Kidney epithelial cell (primary cell): ENCODE data around the gene MBP. TPM values are rescaled to one million over a fixed set of nuclear protein-coding genes. Genes with fewer than 3 reads are reported as not detected.

Experiments
- DNase-seq: peaks from one replicate; pipeline ENCODE4 v3.0.0-alpha.2; 2010; ENCODE audit warnings: low read depth
- H3K27me3 ChIP-seq: 2 replicates; pipeline ENCODE4 v1.6.0; 2011; ENCODE audit warnings: low read length; ENCODE audit not compliant: control insufficient read depth, insufficient read depth
- H3K36me3 ChIP-seq: 2 replicates; pipeline ENCODE4 v1.5.1; 2011; ENCODE audit warnings: low read length; ENCODE audit not compliant: control insufficient read depth, insufficient read depth
- H3K4me3 ChIP-seq: 2 replicates; pipeline ENCODE4 v1.5.1; 2011; ENCODE audit warnings: low read depth, mild to moderate bottlenecking, control low read depth, low read length
- total RNA-seq: library from RNA; depleted of rRNA; stranded (reverse); fragments of >200 nt; gene quantifications from 2 replicates; pipeline ENCODE4 v1.2.3, GENCODE V29; 2015
- TF ChIP-seq, protein P1 (sequence below): IDR thresholded peaks from 2 replicates; pipeline ENCODE4 v1.5.1; 2011; ENCODE audit warnings: mild to moderate bottlenecking, moderate library complexity, low read length, control low read depth, inconsistent platforms; ENCODE audit not compliant: insufficient read depth, poor library complexity, severe bottlenecking

MBP gene
- total RNA-seq, 1 donor from 2014 or later: 29.1 TPM

DNA sequence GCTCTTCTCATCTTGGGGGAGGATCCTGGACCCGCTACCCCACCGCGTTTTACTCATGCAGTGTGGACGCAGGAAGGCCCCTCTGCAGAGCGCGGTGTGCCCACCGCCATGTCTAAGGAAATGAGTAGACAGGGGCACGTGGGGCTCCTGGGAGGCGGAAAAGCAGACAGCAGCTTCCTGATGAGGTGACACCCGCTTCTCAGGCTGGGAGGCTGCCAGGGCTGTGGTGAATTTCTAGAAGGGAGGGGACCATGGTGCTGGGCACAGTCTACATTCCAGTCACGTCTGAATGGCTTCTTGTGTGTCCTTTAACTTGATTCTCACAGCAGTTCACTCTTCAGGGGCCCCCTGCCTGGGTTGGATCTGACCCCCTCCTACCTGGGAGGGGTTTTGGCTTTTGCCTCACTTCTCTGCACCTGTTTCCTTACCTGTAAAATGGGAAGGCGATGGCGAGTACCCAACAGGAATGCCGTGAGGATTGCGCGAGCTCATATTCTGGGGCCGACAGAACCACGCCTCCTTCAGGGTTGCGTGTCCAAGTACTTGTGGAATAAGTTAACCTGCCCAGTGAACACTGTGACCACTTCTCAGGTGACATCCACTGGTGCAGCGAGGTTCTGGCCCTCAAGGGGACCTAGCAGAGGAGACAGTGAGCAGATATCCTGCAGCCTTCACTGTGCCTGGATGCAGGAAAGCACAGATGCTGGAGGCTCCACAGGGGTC lies 32.3 kb upstream of the MBP start:
- no peak for DNase-seq

DNA sequence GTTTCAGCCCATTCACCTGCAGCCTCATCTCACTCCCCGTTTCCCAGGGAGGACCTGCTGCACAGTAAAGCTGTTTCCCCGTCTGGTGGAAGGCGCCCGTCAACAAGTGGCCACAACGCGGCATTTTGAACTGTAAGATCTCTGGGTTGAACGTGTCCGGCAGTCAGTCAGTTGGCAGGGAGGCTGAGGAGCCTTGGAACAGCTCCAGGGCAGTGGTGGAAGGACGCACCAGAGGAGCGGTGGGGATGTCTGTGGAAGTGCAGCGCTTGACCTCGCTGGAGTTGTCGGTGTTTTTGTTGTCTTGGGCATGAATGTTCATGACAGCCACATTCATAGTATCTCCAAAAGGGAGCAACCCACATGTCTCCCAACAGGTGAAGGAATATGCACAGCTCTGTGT lies 31.4 kb upstream of the MBP start:
- DNase-seq: no peak
- H3K36me3 ChIP-seq: no peaks in the 10 kb centered on the region
- TF ChIP-seq, protein P1, sequence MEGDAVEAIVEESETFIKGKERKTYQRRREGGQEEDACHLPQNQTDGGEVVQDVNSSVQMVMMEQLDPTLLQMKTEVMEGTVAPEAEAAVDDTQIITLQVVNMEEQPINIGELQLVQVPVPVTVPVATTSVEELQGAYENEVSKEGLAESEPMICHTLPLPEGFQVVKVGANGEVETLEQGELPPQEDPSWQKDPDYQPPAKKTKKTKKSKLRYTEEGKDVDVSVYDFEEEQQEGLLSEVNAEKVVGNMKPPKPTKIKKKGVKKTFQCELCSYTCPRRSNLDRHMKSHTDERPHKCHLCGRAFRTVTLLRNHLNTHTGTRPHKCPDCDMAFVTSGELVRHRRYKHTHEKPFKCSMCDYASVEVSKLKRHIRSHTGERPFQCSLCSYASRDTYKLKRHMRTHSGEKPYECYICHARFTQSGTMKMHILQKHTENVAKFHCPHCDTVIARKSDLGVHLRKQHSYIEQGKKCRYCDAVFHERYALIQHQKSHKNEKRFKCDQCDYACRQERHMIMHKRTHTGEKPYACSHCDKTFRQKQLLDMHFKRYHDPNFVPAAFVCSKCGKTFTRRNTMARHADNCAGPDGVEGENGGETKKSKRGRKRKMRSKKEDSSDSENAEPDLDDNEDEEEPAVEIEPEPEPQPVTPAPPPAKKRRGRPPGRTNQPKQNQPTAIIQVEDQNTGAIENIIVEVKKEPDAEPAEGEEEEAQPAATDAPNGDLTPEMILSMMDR: no peak
- peaks cover 2% of the 10 kb centered on the region for H3K27me3 ChIP-seq
- H3K4me3 ChIP-seq: no peak overlapping the region

More for the DNA sequence above, 32.3 kb upstream of the MBP start:
- H3K36me3 ChIP-seq: no peaks in the 10 kb centered on the region
- no peak overlapping the region for H3K4me3 ChIP-seq
- peaks cover 2% of the 10 kb centered on the region for H3K27me3 ChIP-seq
- TF ChIP-seq, protein P1: no peak

DNA sequence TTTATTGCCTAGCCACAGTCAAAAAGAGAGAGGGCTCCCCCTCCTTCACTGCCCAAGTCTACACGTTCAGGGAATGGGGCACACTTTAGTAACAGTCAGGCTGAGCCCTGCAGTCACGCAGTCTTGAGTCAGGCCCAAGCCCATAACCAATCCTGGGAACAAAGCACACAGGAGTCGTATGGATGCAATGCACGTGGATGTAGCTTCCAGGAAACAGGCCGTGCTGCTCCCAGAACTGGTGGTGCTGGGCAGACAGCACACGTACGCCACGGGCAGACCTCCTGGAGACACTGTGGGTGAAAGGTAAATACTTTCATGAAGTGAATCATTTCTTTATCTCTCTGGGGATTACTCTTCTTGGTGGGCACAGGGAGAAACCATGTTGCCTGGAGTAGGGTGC lies 30.0 kb upstream of the MBP start:
- Histone ChIP-seq H3K36me3 (no peaks in the 10 kb centered on the region), H3K4me3 (no peak overlapping the region), H3K27me3 (no peaks in the 10 kb centered on the region)
- TF ChIP-seq, protein P1: no peak
- DNase-seq: no peak

DNA sequence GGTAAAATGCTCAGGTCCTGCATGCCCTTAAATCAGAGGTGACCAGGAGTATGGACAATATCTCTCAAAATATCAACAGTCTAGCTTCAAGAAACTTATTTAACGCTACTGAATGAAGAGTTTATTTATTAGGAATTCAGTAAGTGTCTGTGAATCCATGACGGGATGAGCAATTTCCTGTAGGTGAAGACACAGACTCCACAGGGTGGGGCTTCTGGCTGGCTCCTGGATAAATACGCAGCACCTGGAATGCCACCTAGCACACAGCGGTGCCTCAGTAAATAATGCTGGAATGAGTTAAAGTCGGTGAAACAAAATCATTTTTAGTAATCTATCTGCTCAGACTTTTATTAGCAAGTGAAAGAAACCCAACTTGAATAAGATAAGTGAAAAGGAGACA lies 29.4 kb upstream of the MBP start:
- TF ChIP-seq, protein P1: no peak
- H3K4me3 ChIP-seq: no peak overlapping the region
- no peak for DNase-seq
- H3K36me3 ChIP-seq: no peaks in the 10 kb centered on the region
- H3K27me3 ChIP-seq: no peaks in the 10 kb centered on the region

DNA sequence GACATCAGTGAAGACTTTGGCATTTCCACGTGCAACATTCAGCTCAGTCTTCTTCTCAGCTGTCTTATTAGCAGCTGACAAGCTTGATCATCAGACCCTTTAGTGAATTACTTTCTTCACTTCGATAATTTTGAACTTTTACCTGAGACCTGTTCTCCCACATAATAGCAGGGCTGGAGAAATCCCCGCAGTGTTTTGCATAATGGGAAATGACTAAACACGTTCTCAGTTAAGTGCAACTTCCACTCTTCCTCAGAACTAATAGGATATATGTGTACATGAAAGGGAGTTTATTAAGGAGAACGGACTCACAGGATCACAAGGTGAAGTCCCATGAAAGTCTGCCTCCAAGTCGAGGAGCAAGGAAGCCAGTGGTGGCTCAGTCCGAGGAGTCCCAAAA lies 28.8 kb upstream of the MBP start:
- Histone ChIP-seq H3K36me3 (no peaks in the 10 kb centered on the region), H3K4me3 (no peak overlapping the region), H3K27me3 (no peaks in the 10 kb centered on the region)
- TF ChIP-seq, protein P1: no peak
- DNase-seq: no peak

DNA sequence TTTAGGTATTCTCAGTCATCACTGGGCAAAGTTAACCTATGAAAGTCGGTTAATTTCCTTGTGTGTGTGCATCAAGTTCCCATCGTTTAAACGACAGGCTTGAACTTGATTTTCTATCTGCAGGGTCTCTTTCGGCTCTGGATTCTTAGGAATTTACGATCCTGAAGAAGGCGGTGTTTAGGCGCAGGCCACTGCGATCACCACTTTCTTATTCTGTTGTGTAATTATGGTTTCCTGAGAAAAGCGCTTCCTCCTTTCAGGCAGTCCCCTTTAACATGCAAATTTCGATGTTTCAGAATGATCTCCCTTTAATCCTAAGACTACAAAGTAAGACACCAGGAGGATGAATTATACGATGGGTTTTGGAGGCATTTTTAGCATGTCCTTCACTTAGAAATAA lies 27.9 kb upstream of the MBP start:
- TF ChIP-seq, protein P1: no peak
- no peaks in the 10 kb centered on the region for H3K36me3 ChIP-seq
- DNase-seq: no peak
- no peaks in the 10 kb centered on the region for H3K27me3 ChIP-seq
- H3K4me3 ChIP-seq: no peak overlapping the region
